ENCODE results near the gene REV1. TPM values are rescaled to one million over a fixed set of nuclear protein-coding genes. Genes with fewer than 3 reads are reported as not detected.

The REV1 gene
- total and polyA plus RNA-seq, 2 experiments from 2014 or later: 32.9 to 46.7 TPM

- no peak for TF ChIP-seq REST (IDR thresholded peaks at IDR 0.05; ENCODE audit: unreplicated experiment)
- TF ChIP-seq STAT1 (IDR thresholded peaks at IDR 0.05; ENCODE audit: unreplicated experiment): no peak
- no peak for TF ChIP-seq ETS1 (IDR thresholded peaks at IDR 0.05)
- TF ChIP-seq JUNB (IDR thresholded peaks at IDR 0.05; ENCODE audit: unreplicated experiment): no peak
- no peak for TF ChIP-seq ZNF331 (CRISPR knock-in tag; IDR thresholded peaks at IDR 0.05; ENCODE audit: low read depth)
- TF ChIP-seq EZH2phosphoT487 (IDR thresholded peaks at IDR 0.05; ENCODE audit: unreplicated experiment): no peak
- TF ChIP-seq EZH2 (IDR thresholded peaks at IDR 0.05; ENCODE audit: low read depth, unreplicated experiment): no peak
- TF ChIP-seq CREB1 (CRISPR knock-in tag; IDR thresholded peaks at IDR 0.05; ENCODE audit: low read depth): no peak
- TF ChIP-seq ZNF114 (CRISPR knock-in tag; IDR thresholded peaks at IDR 0.05): no peak
Measured at GRCh38 chr2:99421469-99421868, 68.3 kb downstream of the REV1 start (continued).

- Mint-ChIP-seq H3K36me3 (ENCODE audit: low read depth) (peaks cover 69% of the 10 kb centered on the region), H3K27ac (peak overlapping the region; percentile 38; the same call in 1 of the 2 replicates), H3K27me3 (ENCODE audit: insufficient read depth, low read depth, poor library complexity) (peaks cover 2% of the 10 kb centered on the region), H3K4me3 (no peak overlapping the region), H3K4me1 (no peaks in the 10 kb centered on the region), H3K9me3 (no peaks in the 10 kb centered on the region)
- no peak for ATAC-seq
- DNase-seq (ENCODE audit: low spot score): no peak
- Histone ChIP-seq H3K36me3 (ENCODE audit: insufficient read depth) (peaks cover 27% of the 10 kb centered on the region), H3F3A (replicated peaks; ENCODE audit: low read depth) (no peaks in the 10 kb centered on the region), H3K27me3 (ENCODE audit: insufficient read depth) (no peaks in the 10 kb centered on the region), H4K20me1 (replicated peaks; ENCODE audit: insufficient read depth) (peaks cover 2% of the 10 kb centered on the region; the same call in 1 of the 2 replicates), H2AFZ (no peak overlapping the region), H3K4me2 (no peak overlapping the region), H3K4me1 (ENCODE audit: insufficient read depth) (no peaks in the 10 kb centered on the region), H3K4me3 (no peak overlapping the region), H3K79me2 (replicated peaks; ENCODE audit: insufficient read depth) (no peaks in the 10 kb centered on the region), H3K27ac (ENCODE audit: low read depth) (peak overlapping the region; percentile 28; the same call in 1 of the 2 replicates), H3K9me2 (ENCODE audit: insufficient read depth) (no peaks in the 10 kb centered on the region)
- TF ChIP-seq STAT1 (IDR thresholded peaks at IDR 0.05; ENCODE audit: unreplicated experiment): no peak
- TF ChIP-seq CREB1 (CRISPR knock-in tag; IDR thresholded peaks at IDR 0.05; ENCODE audit: low read depth): no peak
- TF ChIP-seq ZNF462 (CRISPR knock-in tag; IDR thresholded peaks at IDR 0.05): no peak
- TF ChIP-seq CTCF (conservative IDR thresholded peaks at IDR 0.05; ENCODE audit: low read depth in 2 of 2): no peak
- no peak for TF ChIP-seq ZNF331 (CRISPR knock-in tag; IDR thresholded peaks at IDR 0.05; ENCODE audit: low read depth)
- no peak for TF ChIP-seq EZH2phosphoT487 (IDR thresholded peaks at IDR 0.05; ENCODE audit: unreplicated experiment)
- no peak for TF ChIP-seq EZH2 (IDR thresholded peaks at IDR 0.05; ENCODE audit: low read depth, unreplicated experiment)
- TF ChIP-seq ZNF114 (CRISPR knock-in tag; IDR thresholded peaks at IDR 0.05): no peak
- TF ChIP-seq JUNB (IDR thresholded peaks at IDR 0.05; ENCODE audit: unreplicated experiment): no peak
Measured at GRCh38 chr2:99420751-99421299, 69.0 kb downstream of the REV1 start.

Data from GM23338 (cell line).